Stimulated activated CD4-positive, alpha-beta T cell treated with anti-CD3 and anti-CD28 coated beads, Interleukin-4, amount 100 ng/mL, for 24 hours (primary cell): ENCODE measurements around the gene SOX3.

Experiments
- DNase-seq: peaks from one replicate; pipeline ENCODE4 v3.0.0-alpha.2; 2020

SOX3 gene

DNA sequence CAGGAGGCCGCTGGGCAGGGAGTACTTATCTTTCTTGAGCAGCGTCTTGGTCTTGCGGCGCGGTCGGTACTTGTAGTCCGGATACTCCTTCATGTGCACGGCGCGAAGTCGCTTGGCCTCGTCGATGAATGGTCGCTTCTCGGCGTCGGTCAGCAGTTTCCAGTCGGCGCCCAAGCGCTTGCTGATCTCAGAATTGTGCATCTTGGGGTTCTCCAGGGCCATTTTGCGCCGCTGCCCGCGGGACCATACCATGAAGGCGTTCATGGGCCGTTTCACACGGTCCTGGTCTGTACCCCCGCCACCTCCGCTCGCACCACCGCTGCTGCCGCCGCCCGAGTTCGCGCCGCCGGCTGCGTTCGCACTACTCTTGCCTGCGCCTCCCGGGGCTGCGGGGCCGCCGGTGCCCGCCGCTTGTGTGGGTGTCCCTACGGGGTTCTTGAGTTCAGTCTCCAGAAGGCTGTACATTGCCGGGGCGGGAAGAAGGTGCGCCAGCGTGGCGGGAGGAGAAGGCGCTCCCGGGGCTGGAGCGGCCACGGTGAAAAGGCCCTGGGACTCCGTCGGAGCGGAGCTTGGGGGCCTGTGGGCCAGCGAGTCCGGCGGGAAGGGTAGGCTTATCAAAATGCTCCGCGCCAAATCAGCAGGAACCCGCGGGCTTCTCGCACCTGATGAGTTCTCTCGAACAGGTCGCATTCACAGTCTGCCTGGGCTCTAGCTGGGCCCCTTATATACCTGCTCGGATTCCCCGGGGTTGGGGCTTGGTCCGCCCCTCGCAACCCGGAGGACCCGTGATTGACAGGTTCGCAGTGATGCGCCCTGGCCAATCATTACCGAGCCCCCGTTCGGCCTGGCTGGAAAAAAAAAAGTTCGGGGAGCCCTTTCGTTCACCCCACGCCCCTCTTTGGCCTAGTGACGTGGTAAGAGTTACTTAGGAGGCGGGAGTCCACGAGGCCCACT lies at the start of gene SOX3:
TSS of gene SOX3 (minus strand) at position 699 of the 954 bp plus-strand sequence. CDS start at position 690, 9 bp downstream.
- no peak for DNase-seq

DNA sequence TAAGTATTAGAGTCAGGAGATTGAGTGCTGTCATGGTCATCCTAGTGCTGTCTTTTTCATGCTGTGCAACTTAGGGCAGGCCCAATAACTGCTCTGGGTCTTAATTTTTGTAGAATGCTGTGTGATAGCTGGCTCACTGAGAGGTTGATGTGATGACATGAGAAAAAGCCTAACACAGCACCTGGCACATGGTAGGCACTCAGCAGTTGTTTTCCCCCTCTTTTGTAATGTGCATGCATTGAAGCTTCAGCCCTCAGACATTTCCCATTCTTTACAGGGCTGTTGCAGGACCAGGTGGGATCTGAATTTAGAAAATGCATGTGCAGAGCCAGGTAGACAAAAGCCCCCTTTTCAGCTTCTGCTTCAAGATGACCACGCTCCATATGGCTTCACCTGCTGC lies 44.1 kb upstream of the SOX3 start:
- DNase-seq = no peak

DNA sequence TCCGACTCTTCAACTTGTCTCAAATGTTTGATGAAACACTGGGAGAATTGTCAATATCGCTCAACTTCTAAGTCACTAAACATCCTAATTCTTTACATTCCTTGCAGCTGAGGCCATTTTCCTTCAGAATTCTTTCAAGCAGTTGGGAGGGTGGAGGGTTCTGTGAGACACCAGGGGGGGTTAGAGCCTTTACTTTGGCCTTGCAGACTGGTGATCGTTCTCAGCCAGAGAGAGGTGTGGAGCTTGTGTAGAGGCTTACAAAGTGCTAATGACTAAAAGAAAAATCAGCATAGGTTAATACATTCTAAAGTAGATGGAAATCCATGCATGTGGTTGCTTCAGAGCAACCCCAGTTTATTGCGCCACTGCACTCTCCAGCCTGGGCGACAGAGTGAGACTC lies 21.3 kb upstream of the SOX3 start:
- DNase-seq = no peak

DNA sequence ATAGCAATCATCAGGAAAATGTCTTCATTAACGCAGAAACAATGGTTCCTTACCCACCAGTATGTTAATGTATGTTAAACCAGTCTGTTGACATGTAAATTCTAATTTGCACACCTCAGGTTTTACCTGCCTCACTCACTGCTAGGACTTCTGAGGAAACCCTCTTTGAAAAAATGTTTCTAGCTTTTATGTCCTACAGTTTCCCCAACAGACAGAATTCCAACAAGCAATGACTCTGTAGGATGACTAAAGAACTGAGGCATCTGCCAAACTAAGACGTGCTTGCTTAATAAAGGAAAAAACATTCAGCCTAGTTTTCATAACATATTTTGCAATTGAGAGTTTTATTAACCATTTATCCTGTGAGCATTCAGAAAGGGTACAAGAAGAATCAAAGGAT lies 20.6 kb upstream of the SOX3 start:
- DNase-seq = no peak

DNA sequence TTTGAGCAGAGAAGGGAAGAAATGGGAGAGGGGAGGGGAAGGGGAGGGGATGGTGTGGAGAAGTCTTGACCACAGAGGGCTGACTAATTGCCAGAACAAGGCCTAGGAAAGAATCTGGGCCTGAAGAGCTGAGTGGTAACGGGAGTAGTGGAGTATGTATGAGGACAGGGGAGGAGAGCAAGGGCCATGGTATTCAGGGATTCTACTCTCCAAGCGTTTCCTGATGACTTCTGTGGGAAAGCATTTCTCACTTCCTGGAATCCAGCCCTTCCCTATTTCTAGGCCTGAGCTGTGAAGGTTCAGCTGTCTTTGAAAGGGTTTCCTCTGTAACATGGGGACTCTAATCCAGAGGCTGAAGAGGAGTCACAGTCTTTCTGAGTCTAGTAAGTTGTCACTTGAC lies 19.7 kb upstream of the SOX3 start:
- no peak for DNase-seq

DNA sequence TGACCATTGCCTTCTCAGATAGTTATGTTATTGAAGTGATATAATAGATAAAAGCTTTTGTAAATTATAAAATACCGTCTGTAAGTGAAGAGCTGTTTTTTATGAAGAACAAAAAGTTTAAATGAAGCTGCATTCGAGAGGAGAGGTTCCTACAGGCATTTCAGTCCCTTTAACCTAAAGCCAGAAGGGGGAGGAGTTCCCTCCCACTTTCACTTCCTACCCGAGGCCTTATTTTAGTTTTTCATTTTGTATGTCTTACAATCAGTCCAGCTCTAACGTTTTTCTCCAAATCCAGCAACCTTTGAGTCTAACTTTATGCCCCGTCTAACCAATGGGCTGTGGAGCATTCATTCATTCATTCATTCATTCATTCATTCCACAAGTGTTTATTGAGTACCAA lies 16.5 kb upstream of the SOX3 start:
- DNase-seq = no peak

DNA sequence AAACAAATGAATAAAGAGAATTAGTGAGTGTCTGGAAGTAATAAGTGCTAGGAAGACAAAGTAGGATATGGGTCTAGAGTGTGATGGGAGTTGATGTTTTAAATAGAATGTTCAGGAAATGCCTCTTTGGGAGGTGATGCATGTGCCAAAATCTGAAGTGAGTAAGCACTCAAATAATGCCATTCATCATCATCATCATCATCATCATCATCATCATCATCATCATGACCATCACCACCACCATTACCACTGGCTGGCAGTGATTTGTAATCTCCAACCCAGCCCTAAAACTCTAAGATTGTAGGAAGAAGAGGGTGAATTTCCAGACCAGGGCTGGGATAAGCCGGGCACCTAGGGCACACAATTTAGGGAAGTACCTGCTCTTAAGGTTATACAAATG lies 9.7 kb upstream of the SOX3 start:
- no peak for DNase-seq

DNA sequence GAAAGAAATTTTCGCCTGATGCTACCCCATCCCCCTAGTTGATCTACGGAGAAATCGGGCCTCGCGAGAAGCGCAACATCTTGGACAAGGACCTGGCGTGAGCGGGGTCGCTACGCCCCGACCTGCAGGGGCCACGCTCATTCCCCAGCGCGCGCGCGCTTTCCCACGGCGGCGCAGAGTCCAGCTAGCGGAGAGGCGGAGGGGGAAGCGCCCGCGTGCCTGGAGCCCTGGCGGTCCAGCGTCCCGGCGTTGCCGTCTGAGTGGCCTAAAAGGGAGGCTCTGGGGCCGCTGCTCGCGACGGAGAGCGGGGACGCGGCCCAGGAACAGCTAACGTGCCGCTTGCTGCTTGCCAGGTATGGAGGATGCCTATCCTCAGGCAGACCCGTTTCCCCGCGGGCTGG lies 6.0 kb upstream of the SOX3 start:
- DNase-seq = no peak

DNA sequence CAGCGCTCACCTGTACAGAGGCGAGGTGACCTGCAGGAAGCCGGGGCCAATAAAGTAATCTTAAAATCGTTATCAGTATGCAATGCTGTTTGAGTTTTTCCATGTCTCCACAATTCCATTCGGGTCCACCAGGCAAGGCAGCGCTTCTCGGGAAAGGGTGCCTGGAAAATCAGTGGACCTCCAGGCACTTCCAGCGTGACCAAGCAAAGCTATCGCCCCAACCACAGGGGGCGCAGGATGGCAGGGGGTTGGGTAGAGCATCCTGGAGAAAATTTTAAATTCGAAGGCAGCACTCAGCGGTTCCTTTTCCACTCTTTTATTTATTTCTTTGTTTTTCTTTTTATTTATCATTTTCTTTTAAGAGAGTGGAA lies 5.4 kb upstream of the SOX3 start:
- no peak for DNase-seq

DNA sequence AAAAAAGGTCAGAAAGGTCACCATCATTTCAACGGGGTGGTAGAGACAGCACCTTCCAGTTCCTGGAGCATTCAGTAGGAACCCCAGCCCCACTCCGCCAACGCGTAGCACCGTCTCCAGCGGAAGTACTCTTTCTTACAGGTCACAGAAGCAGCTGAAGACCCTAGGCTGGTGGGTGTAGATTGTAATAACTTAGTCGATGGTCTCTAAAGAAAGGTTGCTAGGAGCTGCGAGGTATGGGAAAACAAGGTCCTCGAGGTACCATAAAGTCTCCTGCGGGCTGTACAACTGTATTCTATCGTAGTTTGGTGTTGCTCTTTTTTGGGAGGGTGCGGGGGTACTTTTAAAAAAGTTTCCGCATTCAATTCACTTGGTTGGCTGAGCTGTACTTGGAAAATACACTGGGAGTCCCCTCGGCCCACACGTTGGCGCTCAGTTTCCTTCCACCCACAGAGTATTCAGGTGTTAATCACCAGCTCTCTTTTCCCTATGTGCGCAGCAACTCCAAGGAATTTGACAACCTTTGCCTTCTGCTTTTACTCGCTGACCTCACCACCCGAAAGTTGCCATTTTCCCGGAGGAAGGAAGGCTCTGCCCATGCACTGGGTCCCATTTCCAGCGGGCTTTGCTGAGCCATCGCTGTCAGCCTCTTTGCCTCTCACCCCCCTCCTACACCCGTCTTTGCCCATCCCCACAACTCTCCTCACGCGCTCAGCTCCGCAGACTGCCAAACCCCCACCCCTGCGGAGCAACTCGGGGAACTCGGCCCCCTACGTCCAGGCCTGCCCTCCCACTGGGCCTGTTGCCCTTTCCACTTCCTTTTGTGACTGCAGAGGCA lies 4.8 kb upstream of the SOX3 start:
- DNase-seq = no peak

DNA sequence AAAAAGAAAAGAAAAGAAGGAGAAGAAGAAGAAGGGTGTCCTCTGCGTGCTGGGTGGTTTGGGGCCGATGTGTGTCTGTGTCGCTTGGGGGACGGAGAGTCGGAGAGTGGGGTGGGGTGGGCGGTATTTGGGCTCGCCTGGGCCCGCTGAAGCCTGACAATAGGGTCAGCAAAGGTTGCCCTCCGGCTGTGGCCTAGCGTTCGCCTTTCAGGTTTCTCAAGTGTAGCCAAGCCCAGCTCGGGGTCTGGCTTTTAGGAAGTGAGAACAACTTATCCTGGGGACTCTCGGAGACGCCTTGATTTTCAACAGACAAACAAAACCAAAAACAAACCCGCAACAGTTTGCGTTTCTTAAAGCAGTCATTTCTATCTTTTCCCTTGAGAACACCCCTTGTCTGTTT lies 4.1 kb upstream of the SOX3 start:
- no peak for DNase-seq

DNA sequence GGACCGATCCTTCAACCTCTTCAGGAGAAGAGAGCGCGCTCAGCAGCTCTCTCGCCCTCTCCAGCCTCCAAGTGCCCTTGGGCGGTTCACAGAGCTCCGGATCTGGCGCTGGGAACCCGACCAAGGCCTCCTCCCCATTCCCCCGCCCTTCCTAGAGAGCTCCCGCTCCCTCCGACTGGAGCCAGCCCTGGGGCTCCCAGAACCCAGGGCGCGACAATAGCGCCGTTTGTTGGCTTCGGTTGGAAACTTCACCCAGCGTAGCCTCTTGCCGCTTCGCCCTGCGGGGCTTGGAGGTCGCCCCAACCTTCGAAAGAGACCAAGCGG lies 3.1 kb upstream of the SOX3 start:
- no peak for DNase-seq

DNA sequence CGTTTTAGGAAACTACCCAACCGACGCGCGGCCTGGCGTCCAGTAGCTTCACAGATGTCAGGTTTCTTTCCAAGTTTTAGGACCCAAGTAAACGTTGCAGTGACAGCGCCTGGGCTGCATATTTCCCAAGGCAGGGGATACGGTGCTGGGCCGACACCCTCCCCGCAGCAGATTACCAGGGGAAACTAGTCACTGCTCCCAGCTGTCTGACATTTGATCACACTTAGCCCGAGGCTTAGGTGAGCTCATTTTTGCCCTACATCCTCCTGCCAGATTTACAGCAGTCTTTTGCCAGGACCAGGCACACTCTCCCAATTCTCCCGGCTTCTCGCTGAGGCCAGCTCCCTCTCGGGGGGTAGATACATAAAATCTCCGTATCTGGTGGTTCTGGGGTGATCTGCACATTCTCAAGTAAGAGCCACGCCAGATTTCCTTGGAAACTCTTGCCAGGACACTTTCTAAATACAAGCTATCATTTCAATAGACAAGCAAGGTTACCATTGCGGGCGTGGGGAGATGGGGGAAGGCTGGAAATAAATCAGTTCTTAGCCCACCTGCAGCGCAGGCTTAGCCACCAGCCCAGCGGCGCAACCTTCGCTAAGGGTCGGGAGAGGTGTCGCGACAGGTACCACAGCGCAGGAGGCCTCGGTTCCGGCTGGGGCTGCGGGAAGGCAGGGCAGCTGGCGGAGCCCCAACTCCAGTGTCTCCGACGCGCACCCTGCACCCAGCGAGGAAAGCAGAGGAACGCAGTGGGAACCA lies 2.5 kb upstream of the SOX3 start:
- no peak for DNase-seq

DNA sequence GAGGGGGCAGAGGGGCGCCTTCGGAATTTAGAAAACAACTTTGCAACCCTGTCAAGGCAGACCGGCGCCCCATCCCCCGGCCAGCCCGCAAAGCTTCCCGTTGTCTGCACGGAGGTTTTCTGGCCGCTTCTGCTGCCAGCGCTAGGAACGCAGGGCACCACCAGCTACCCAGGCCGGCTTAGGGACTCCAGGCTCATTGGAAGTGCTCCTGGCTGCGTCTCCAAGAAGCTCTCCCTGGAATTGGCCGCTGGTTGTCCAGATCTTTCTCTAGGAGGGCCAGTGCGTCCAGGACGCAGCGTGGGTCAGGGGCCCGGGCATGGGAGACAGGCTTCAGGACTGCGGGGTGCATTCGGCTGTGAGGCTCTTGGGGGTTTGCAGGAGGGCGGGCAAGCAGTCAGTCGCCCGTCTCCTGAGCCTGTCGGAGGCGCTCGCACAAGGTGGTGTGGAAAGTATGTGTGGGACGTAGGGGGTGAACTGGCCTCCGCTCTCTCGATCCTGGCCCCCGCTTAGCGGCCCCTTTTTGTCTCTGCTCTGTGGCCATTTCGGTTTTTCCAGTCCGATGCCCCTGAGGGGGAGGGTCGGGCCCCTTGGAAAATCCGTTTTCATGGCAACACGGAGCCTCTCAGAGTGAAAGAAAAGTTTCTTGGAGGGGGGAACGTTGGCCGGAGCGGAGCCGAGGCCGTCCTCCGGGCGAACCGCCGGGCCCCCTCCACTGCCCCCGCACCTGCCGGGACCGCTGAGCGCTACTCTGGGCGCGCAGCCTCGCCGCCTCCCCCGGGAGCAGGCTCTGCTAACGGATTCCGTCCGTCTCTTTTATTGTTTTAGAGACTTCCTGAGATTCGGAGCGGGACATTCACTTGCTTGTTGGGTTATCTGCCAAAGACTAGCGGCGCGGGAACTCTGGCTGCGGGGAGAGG lies 810 bp upstream of the SOX3 start:
- DNase-seq = no peak

DNA sequence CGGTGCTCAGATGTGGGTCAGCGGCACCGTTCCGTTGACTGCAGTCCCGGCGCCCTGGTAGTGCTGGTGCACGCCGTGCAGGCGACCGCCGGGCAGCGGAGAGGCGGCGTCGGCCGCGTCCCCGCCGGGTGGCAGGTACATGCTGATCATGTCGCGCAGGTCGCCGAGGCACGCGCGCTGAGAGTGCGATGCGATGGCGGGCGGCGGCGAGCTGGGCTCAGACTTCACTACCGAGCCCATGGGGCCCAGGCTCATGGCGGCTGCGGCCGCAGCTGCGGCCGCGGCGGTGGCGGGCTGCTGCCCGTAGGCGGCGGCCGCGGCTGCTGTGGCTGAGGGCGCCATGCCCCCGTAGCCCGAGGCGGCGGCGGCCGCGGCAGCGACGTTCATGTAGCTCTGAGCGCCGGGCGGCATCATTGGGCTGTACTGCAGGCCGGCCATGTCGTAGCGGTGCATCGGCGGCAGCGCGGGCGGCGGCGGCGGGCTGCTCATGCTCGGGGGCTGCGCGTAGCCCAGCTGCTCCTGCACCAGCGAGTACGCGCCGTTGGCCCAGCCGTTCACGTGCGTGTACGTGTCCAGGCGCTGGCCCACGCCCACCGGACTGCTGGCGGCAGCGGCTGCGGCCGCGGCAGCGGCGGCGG lies 1.0 kb downstream of the SOX3 start:
- no peak for DNase-seq

DNA sequence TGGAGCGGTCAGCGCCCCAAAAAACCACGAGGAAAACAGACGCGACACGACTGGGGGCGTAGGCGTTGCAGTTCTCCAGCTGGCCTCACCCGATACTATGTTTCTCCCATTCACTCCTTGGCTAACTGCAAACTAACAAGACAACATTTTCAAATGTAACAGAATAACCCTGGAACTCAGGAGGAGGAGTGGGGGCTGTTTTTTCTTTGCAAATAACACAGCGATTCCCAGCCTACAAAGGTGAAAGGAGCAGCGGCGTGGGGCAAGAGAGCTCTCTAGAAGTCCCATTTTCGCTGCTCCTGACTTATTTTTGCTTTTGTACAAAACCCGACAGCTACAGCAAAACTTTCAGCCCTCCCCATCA lies 1.6 kb downstream of the SOX3 start:
- no peak for DNase-seq

DNA sequence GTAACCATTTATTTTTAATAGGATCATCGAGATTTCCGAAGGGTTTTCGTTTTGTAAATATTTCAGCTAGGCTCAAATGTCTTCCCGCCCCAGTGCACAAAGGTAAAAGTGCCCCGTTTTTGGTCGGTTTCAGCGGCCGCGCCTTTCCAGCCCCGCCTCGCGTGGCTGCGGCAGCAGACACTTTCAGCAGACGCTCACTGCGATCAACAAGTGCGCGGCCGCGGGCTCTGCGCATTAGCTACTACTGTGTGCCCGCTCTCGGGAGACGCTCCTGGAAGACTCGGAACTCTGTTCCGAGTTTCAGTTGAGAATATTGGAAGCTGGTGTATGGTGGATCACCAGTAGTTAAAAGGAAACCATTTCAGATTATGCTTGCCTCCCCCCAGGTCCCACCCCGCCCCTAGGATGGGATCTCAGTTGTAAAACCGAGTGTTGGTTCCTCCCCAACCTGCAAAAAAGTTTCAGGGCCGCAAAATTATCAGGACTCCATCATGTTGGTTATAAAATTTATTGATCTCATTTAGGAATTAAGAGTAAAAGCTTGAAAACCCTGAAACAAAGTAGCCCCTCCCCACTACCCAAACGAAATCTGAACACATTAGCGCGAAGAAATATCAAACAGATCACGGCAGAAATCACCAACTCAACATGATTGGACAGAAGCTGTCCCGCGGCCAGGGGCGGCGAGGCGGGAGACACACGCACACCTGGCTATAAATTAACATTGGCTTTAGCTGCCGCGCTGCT lies 2.2 kb downstream of the SOX3 start:
- no peak for DNase-seq

DNA sequence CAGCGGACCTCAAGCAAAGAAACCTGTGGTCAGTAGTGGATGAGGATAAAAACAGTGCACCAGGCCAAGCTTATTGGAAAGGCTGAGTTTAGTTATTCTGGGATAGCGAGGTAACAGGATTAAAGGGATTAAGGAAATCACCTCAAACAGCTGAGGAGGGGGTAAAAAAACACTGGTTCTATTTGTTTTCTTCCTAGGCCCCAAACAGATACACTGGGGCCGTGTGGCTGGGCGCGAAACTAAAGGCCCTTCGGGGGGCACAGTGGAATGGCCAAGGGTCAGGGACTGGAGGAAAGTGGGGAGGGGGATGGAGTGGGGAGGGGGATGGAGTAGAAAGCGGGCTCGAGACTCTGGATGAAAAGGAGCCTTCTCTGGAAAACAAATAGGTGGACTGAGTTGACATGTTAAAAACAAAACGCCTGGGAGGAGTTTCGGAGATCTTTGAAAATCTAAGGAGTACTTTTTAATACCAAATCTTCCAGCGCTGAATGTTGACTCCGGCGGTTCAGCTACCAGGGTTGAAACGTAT lies 2.9 kb downstream of the SOX3 start:
- no peak for DNase-seq

DNA sequence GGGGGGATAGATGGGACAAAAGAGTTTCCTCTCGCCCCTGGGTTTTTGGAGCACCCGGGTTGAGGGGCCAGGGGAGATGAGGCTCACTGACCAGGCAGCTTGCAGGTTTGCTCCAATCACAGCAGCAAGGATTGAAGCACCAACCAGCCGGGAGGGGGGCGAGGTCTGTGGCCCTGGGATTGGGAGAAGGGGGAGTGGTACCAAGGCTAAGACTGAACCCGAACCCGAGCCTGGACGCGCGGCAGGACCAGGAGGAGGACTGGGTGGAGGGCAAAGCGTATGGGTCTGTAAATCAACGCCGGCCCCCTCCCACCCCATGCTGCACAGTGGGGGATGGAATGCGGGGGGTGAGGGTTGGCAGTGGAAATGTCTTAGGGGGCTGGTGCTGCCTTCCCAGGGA lies 3.5 kb downstream of the SOX3 start:
- DNase-seq = no peak

DNA sequence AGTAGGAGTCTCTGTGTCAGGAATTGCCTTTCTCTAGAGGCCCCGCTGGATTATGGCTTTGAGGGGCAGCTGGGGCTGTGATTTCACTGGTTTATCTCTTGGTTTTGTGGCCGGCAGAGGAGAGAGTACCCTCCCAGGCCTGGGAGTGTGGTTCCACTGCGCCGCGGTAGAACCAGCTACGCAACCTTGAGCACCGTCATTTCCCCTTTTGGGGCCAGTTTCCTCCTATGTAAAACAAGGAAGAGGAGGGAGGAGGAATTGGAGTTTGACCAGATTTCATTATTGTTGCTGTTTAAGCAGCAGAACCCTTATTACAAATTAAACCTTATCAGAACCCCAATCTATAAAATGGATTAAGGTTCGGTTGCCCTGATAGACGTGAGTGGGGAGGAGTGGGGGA lies 4.4 kb downstream of the SOX3 start:
- no peak for DNase-seq

DNA sequence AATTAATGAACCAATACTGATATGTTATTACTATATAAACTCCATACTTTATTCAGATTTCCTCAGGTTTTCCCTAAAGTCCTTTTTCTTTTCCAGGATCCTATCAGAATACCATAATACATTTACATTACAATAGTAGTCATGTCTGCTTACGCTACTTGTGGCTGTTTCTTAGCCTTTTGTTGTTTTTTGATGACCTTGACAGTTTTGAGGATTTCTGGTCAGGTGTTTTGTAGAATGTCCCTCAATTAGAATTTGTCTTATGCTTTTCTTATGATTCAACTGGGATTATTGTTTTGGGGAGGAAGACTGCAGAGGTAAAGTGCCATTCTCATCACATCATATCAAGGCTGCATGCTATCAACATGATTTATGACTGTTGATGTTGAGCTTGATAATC lies 9.1 kb downstream of the SOX3 start:
- DNase-seq = no peak
